CD14-positive monocyte (primary cell): Measurements from ENCODE around the gene HDAC4. TPM values are rescaled to one million over a fixed set of nuclear protein-coding genes. Genes with fewer than 3 reads are reported as not detected.

Source experiments
- DNase-seq, 3 donors: peaks; one replicate each; pipeline ENCODE4 v3.0.0-alpha.2; 2011 to 2022
- H2AFZ ChIP-seq: 2 replicates; pipeline ENCODE4 v1.6.0; 2012; ENCODE audit warnings: mild to moderate bottlenecking, low read depth, low read length, inconsistent platforms; ENCODE audit not compliant: insufficient read depth, poor library complexity, severe bottlenecking
- H3K27ac ChIP-seq, 2 donors: 1 replicate in 1 of 2; 2 replicates in 1 of 2; pipeline ENCODE4 v1.5.1; 2012 to 2013; ENCODE audit warnings: low read length in 2 of 2, control low read depth in 1 of 2, inconsistent platforms in 1 of 2, low read depth in 1 of 2, mild to moderate bottlenecking in 1 of 2
- H3K27me3 ChIP-seq, 2 donors: one replicate each; pipeline versions ENCODE4 v1.6.0 to v1.6.1; 2011 to 2013; ENCODE audit warnings: low read length in 2 of 2; ENCODE audit not compliant: control insufficient read depth in 2 of 2, insufficient read depth in 2 of 2
- H3K36me3 ChIP-seq, 2 donors: replicated peaks in 1 of 2; 1 replicate in 1 of 2; 2 replicates in 1 of 2; pipeline versions ENCODE4 v1.5.1 to v1.6.1; 2012 to 2013; ENCODE audit warnings: low read length in 2 of 2, control low read depth in 1 of 2, inconsistent platforms in 1 of 2, mild to moderate bottlenecking in 1 of 2; ENCODE audit not compliant: insufficient read depth in 2 of 2, control insufficient read depth in 1 of 2
- H3K4me1 ChIP-seq, 2 donors: 1 replicate in 1 of 2; 2 replicates in 1 of 2; pipeline versions ENCODE4 v1.5.1 to v1.6.1; 2012 to 2013; ENCODE audit warnings: low read length in 2 of 2, control low read depth in 1 of 2, inconsistent platforms in 1 of 2, mild to moderate bottlenecking in 1 of 2, moderate library complexity in 1 of 2; ENCODE audit not compliant: insufficient read depth in 2 of 2, control insufficient read depth in 1 of 2
- H3K4me2 ChIP-seq: replicated peaks from 2 replicates; pipeline ENCODE3; 2012; ENCODE audit warnings: low read length, moderate library complexity, mild to moderate bottlenecking; ENCODE audit not compliant: poor library complexity, severe bottlenecking; ENCODE audit errors: extremely low read depth
- H3K4me3 ChIP-seq, 3 experiments: fragments of 200-600 bp in 1 of 3; sonication (generic) in 1 of 3; replicated peaks in 1 of 3; 1 replicate in 2 of 3; 2 replicates in 1 of 3; pipeline ENCODE4 v1.5.1; 2011 to 2013; ENCODE audit warnings: low read length in 3 of 3, mild to moderate bottlenecking in 3 of 3, control low read depth in 2 of 3, low read depth in 2 of 3, inconsistent platforms in 1 of 3, moderate library complexity in 1 of 3
- H3K79me2 ChIP-seq: 2 replicates; pipeline ENCODE4 v1.6.0; 2012; ENCODE audit warnings: mild to moderate bottlenecking, control low read depth, inconsistent platforms, low read length, moderate library complexity; ENCODE audit not compliant: insufficient read depth
- H3K9ac ChIP-seq: 2 replicates; pipeline ENCODE4 v1.6.0; 2017; ENCODE audit warnings: low read length, mild to moderate bottlenecking; ENCODE audit not compliant: insufficient read depth, poor library complexity, severe bottlenecking
- H3K9me3 ChIP-seq, 2 donors: replicated peaks in 1 of 2; 1 replicate in 1 of 2; 2 replicates in 1 of 2; pipeline versions ENCODE4 v1.5.1 to v1.6.1; 2012 to 2013; ENCODE audit warnings: low read length in 2 of 2, control low read depth in 1 of 2; ENCODE audit not compliant: control insufficient read depth in 1 of 2, insufficient read depth in 1 of 2
- H4K20me1 ChIP-seq: 2 replicates; pipeline ENCODE4 v1.6.0; 2012; ENCODE audit warnings: mild to moderate bottlenecking, low read length, control low read depth, moderate library complexity; ENCODE audit not compliant: insufficient read depth
- H3K27ac Mint-ChIP-seq, 7 donors: one replicate each; pipeline ENCODE4 v1.8.0; 2020; ENCODE audit warnings: mild to moderate bottlenecking in 7 of 7, mixed read lengths in 7 of 7, moderate library complexity in 6 of 7, inconsistent platforms in 2 of 7
- H3K27me3 Mint-ChIP-seq, 3 donors: one replicate each; pipeline ENCODE4 v1.8.0; 2021 to 2022; ENCODE audit warnings: low read depth in 3 of 3, mild to moderate bottlenecking in 3 of 3, mixed read lengths in 3 of 3, moderate library complexity in 3 of 3, inconsistent platforms in 1 of 3
- H3K36me3 Mint-ChIP-seq, 2 donors: one replicate each; pipeline ENCODE4 v1.8.0; 2020; ENCODE audit warnings: mixed read lengths in 2 of 2, inconsistent platforms in 1 of 2, mild to moderate bottlenecking in 1 of 2
- H3K4me1 Mint-ChIP-seq: one replicate; pipeline ENCODE4 v1.8.0; 2020; ENCODE audit warnings: mild to moderate bottlenecking, mixed read lengths
- H3K4me3 Mint-ChIP-seq, 2 donors: one replicate each; pipeline ENCODE4 v1.8.0; 2020; ENCODE audit warnings: mild to moderate bottlenecking in 2 of 2, mixed read lengths in 2 of 2, moderate library complexity in 1 of 2
- H3K9me3 Mint-ChIP-seq, 7 donors: one replicate each; pipeline ENCODE4 v1.8.0; 2020 to 2022; ENCODE audit warnings: mixed read lengths in 7 of 7, mild to moderate bottlenecking in 6 of 7, moderate library complexity in 6 of 7, inconsistent platforms in 2 of 7
- CTCF ChIP-seq: fragments of 200-600 bp; IDR thresholded peaks from one replicate; pipeline ENCODE4 v1.8.0; 2022; ENCODE audit warnings: antibody characterized with exemption, mild to moderate bottlenecking
- WGBS: methylation state at CpG from one replicate; pipeline ENCODE4 v1.1.5; 2013; ENCODE audit warnings: missing lambda C conversion rate; ENCODE audit not compliant: insufficient coverage; 5-methylcytosine and 5-hydroxymethylcytosine counted together
- intact Hi-C, 2 donors: fragments of 100-400 bp; cut with micrococcal nuclease; formaldehyde crosslinking; loops; one replicate each; pipeline versions ENCODE4 v1.15.0 to v1.15.1; 2023
- polyA plus RNA-seq, 3 donors: library from polyadenylated mRNA; depleted of rRNA in 1 of 3; unstranded in 2 of 3; stranded (reverse) in 1 of 3; fragments of 300-500 nt in 2 of 3; fragments of >200 nt in 1 of 3; fragmentation: Illumina TruSeq in 2 of 3; gene quantifications; 1 replicate in 2 of 3; 2 replicates in 1 of 3; pipeline ENCODE4 v1.2.3, GENCODE V29; 2012 to 2021

The HDAC4 gene
- polyA plus RNA-seq, 3 donors: 3.3 to 23.0 (median 4.5) TPM

- Mint-ChIP-seq H3K27ac (peak overlapping the region in 3 of 7 donors; percentile 10 to 46 (median 33)), H3K4me1 (peaks cover 38% of the 10 kb centered on the region), H3K36me3 (peaks cover 24 to 42% of the 10 kb centered on the region in 2 donors), H3K9me3 (peaks cover 0 to 3% (median 0%) of the 10 kb centered on the region in 7 donors), H3K27me3 (no peaks in the 10 kb centered on the region), H3K4me3 (no peak overlapping the region)
- Histone ChIP-seq H3K79me2 (peaks cover 83% of the 10 kb centered on the region), H3K4me3 (no peak overlapping the region), H2AFZ (no peak overlapping the region), H3K36me3 (peaks cover 14 to 41% of the 10 kb centered on the region in 2 donors), H3K9me3 (no peaks in the 10 kb centered on the region), H3K27ac (no peak overlapping the region), H4K20me1 (peaks cover 14% of the 10 kb centered on the region), H3K27me3 (no peaks in the 10 kb centered on the region), H3K4me1 (peaks cover 31 to 34% of the 10 kb centered on the region in 2 donors), H3K4me2 (no peak overlapping the region), H3K9ac (no peak overlapping the region)
- intact Hi-C loops: no loop called here
- DNase-seq: no peak
- no peak for TF ChIP-seq CTCF
- 97% methylated on average over 9 of the region's 10 CpGs for whole genome bisulfite sequencing
Measured at GRCh38 chr2:239377591-239377990, 23.2 kb downstream of the HDAC4 start.

DNA sequence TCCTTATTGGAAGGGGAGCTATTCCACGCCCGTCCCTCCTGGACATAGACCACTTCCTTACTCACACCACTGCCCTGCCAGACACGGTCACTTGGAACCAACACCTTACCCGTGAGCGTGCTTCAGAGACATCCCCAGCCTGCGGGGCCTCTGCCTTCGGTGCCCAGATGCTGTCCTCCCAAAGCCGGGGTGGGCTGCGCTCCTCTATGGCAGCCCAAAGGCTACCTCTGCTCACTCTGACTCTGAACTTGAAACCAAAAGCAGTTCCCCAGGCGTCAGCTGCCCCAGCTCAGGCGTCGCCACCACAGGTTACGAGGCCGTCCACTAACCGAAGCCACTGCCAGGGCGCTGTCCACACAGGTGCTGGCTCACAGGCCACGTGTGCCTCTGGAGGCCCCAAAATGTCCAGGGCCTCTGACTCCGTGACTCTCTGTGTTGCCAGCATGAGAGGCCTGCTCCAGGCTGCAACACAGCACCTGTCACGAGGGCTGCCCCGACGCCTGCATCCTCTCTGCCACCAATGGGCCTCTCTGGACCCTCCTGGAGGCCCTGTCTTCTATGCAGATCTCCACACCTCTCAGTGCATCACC lies 23.8 kb downstream of the HDAC4 start:
- Histone ChIP-seq H3K27ac (no peak overlapping the region), H3K4me2 (no peak overlapping the region), H3K4me3 (no peak overlapping the region), H3K4me1 (peaks cover 28 to 33% of the 10 kb centered on the region in 2 donors), H3K9ac (no peak overlapping the region), H3K36me3 (peaks cover 14 to 41% of the 10 kb centered on the region in 2 donors), H2AFZ (no peak overlapping the region), H3K79me2 (peaks cover 82% of the 10 kb centered on the region), H4K20me1 (peaks cover 14% of the 10 kb centered on the region), H3K27me3 (no peaks in the 10 kb centered on the region), H3K9me3 (no peaks in the 10 kb centered on the region)
- no peak for DNase-seq
- H3K27me3 Mint-ChIP-seq: no peaks in the 10 kb centered on the region
- WGBS: 96% methylated on average over 19 of the region's 21 CpGs
- TF ChIP-seq CTCF: no peak
- peaks cover 35% of the 10 kb centered on the region for H3K4me1 Mint-ChIP-seq
- H3K36me3 Mint-ChIP-seq: peaks cover 24 to 40% of the 10 kb centered on the region in 2 donors
- H3K27ac Mint-ChIP-seq: peak overlapping the region in 1 of 7 donors; percentile 55
- intact Hi-C loops: no loop called here
- peaks cover 0 to 3% (median 0%) of the 10 kb centered on the region in 7 donors for H3K9me3 Mint-ChIP-seq
- no peak overlapping the region for H3K4me3 Mint-ChIP-seq
